Measurements from ENCODE around the gene APOL2. TPM values are rescaled to one million over a fixed set of nuclear protein-coding genes. Genes with fewer than 3 reads are reported as not detected.

Gene APOL2
- total RNA-seq, 1 experiment from 2014 or later = 11.3 TPM

- H3K79me2 ChIP-seq (ENCODE audit: low read length) = no peaks in the 10 kb centered on the region
- H3K9me2 ChIP-seq (replicated peaks; ENCODE audit: insufficient read depth, low read length) = no peaks in the 10 kb centered on the region
- H3K9me3 ChIP-seq (ENCODE audit: low read length) = no peaks in the 10 kb centered on the region
- no peak overlapping the region for H3K4me2 ChIP-seq (ENCODE audit: low read depth, low read length, poor library complexity, severe bottlenecking)
- H3K9ac ChIP-seq (ENCODE audit: low read length) = no peak overlapping the region
- H4K20me1 ChIP-seq (ENCODE audit: insufficient read depth, low read depth, low read length) = no peaks in the 10 kb centered on the region
- H3K27ac ChIP-seq (ENCODE audit: low read length) = no peak overlapping the region
- H3K36me3 ChIP-seq (ENCODE audit: insufficient read depth, low read length) = no peaks in the 10 kb centered on the region
- no peak overlapping the region for H3K4me3 ChIP-seq (ENCODE audit: low read length)
- H2AFZ ChIP-seq (ENCODE audit: low read length) = no peak overlapping the region
- no peaks in the 10 kb centered on the region for H3K4me1 ChIP-seq (ENCODE audit: low read length)
- H3K27me3 ChIP-seq (ENCODE audit: low read length) = no peaks in the 10 kb centered on the region
- DNase-seq = no peak
These were observed 13.1 kb downstream of the APOL2 start for GRCh38 chr22:36226189-36226588.

DNA sequence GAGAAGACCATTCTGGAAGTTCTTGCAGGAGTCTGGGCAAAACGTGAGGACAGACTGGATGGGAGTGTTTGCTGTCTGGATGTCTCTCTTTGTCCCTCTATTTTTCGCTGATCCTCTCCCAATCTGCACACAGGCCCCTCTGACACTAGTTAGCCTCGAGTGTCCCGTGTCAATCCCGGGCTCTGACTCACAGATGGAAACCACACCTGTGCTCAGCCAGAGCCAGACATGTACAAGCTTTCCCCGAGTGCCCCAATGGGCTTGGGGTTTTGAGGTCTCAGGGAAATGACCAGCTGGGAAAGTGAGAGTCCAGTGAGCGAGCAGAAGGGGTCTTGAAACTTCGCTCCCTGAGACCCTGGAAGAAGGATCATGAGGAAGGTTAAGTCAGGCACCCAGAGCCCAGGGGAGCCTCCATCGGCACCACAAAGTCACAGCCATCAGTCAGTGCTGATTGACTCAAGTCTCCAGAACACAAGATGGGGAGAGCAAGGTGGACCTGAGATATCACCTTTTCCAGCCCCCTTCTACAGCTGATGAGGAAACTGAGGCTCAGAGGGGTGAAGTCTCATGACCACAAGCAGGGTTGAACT, 13.9 kb downstream of the APOL2 start:
- H2AFZ ChIP-seq (ENCODE audit: low read length) = no peak overlapping the region
- H3K27ac ChIP-seq (ENCODE audit: low read length) = no peak overlapping the region
- no peak overlapping the region for H3K9ac ChIP-seq (ENCODE audit: low read length)
- H3K79me2 ChIP-seq (ENCODE audit: low read length) = no peaks in the 10 kb centered on the region
- no peak overlapping the region for H3K4me2 ChIP-seq (ENCODE audit: low read depth, low read length, poor library complexity, severe bottlenecking)
- H3K9me2 ChIP-seq (replicated peaks; ENCODE audit: insufficient read depth, low read length) = no peaks in the 10 kb centered on the region
- no peaks in the 10 kb centered on the region for H3K4me1 ChIP-seq (ENCODE audit: low read length)
- H4K20me1 ChIP-seq (ENCODE audit: insufficient read depth, low read depth, low read length) = no peaks in the 10 kb centered on the region
- no peak for DNase-seq
- H3K4me3 ChIP-seq (ENCODE audit: low read length) = no peak overlapping the region
- H3K36me3 ChIP-seq (ENCODE audit: insufficient read depth, low read length) = no peaks in the 10 kb centered on the region
- H3K9me3 ChIP-seq (ENCODE audit: low read length) = no peaks in the 10 kb centered on the region
- no peaks in the 10 kb centered on the region for H3K27me3 ChIP-seq (ENCODE audit: low read length)

GRCh38 chr22:36224245-36224644, 15.1 kb downstream of the APOL2 start:
- H3K27me3 ChIP-seq (ENCODE audit: low read length) = no peaks in the 10 kb centered on the region

DNA sequence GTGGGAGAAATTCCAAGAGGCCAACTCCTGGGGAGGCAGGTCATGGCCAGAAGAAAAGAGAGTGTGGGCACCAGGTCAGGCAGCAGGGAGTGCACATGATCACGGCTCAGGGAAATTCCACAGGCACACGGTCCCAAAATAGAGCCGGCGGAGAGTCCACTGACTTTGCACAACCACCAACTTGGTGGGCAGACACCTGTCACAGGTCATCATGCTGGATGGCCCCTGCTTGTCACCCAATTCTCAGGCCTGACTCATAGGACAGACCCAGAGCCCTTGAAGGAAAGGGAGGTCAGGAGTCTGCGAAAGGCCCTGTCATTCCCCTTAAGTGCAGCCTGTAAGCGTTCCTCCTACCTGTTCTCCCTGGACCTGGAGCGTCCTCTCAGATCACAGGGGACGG, 15.8 kb downstream of the APOL2 start:
- Histone ChIP-seq H3K4me1 (ENCODE audit: low read length) (peaks cover 5% of the 10 kb centered on the region), H3K27ac (ENCODE audit: low read length) (no peak overlapping the region), H3K36me3 (ENCODE audit: insufficient read depth, low read length) (no peaks in the 10 kb centered on the region), H3K27me3 (ENCODE audit: low read length) (no peaks in the 10 kb centered on the region), H4K20me1 (ENCODE audit: insufficient read depth, low read depth, low read length) (no peaks in the 10 kb centered on the region), H3K4me3 (ENCODE audit: low read length) (no peak overlapping the region), H3K9ac (ENCODE audit: low read length) (no peak overlapping the region), H3K4me2 (ENCODE audit: low read depth, low read length, poor library complexity, severe bottlenecking) (no peak overlapping the region), H2AFZ (ENCODE audit: low read length) (no peak overlapping the region), H3K9me2 (replicated peaks; ENCODE audit: insufficient read depth, low read length) (no peaks in the 10 kb centered on the region), H3K9me3 (ENCODE audit: low read length) (no peaks in the 10 kb centered on the region), H3K79me2 (ENCODE audit: low read length) (no peaks in the 10 kb centered on the region)
- no peak for DNase-seq

More at GRCh38 chr22:36224245-36224644, 15.1 kb downstream of the APOL2 start:
- H3K4me2 ChIP-seq (ENCODE audit: low read depth, low read length, poor library complexity, severe bottlenecking) = no peak overlapping the region
- H3K79me2 ChIP-seq (ENCODE audit: low read length) = no peaks in the 10 kb centered on the region
- H3K4me3 ChIP-seq (ENCODE audit: low read length) = no peak overlapping the region
- no peaks in the 10 kb centered on the region for H3K4me1 ChIP-seq (ENCODE audit: low read length)
- no peaks in the 10 kb centered on the region for H3K9me2 ChIP-seq (replicated peaks; ENCODE audit: insufficient read depth, low read length)
- H2AFZ ChIP-seq (ENCODE audit: low read length) = no peak overlapping the region
- H3K9ac ChIP-seq (ENCODE audit: low read length) = no peak overlapping the region
- no peaks in the 10 kb centered on the region for H3K36me3 ChIP-seq (ENCODE audit: insufficient read depth, low read length)
- no peak overlapping the region for H3K27ac ChIP-seq (ENCODE audit: low read length)
- no peaks in the 10 kb centered on the region for H4K20me1 ChIP-seq (ENCODE audit: insufficient read depth, low read depth, low read length)
- no peak for DNase-seq
- no peaks in the 10 kb centered on the region for H3K9me3 ChIP-seq (ENCODE audit: low read length)

- Histone ChIP-seq H3K4me3 (ENCODE audit: low read length) (no peak overlapping the region), H4K20me1 (ENCODE audit: insufficient read depth, low read depth, low read length) (no peaks in the 10 kb centered on the region), H3K9me2 (replicated peaks; ENCODE audit: insufficient read depth, low read length) (no peaks in the 10 kb centered on the region), H3K79me2 (ENCODE audit: low read length) (no peaks in the 10 kb centered on the region), H3K27ac (ENCODE audit: low read length) (no peak overlapping the region), H3K9ac (ENCODE audit: low read length) (no peak overlapping the region), H3K4me1 (ENCODE audit: low read length) (peaks cover 7% of the 10 kb centered on the region), H3K4me2 (ENCODE audit: low read depth, low read length, poor library complexity, severe bottlenecking) (no peak overlapping the region), H2AFZ (ENCODE audit: low read length) (no peak overlapping the region), H3K9me3 (ENCODE audit: low read length) (no peaks in the 10 kb centered on the region), H3K36me3 (ENCODE audit: insufficient read depth, low read length) (no peaks in the 10 kb centered on the region), H3K27me3 (ENCODE audit: low read length) (no peaks in the 10 kb centered on the region)
- no peak for DNase-seq
These were observed 16.4 kb downstream of the APOL2 start for GRCh38 chr22:36222887-36223450.

DNA sequence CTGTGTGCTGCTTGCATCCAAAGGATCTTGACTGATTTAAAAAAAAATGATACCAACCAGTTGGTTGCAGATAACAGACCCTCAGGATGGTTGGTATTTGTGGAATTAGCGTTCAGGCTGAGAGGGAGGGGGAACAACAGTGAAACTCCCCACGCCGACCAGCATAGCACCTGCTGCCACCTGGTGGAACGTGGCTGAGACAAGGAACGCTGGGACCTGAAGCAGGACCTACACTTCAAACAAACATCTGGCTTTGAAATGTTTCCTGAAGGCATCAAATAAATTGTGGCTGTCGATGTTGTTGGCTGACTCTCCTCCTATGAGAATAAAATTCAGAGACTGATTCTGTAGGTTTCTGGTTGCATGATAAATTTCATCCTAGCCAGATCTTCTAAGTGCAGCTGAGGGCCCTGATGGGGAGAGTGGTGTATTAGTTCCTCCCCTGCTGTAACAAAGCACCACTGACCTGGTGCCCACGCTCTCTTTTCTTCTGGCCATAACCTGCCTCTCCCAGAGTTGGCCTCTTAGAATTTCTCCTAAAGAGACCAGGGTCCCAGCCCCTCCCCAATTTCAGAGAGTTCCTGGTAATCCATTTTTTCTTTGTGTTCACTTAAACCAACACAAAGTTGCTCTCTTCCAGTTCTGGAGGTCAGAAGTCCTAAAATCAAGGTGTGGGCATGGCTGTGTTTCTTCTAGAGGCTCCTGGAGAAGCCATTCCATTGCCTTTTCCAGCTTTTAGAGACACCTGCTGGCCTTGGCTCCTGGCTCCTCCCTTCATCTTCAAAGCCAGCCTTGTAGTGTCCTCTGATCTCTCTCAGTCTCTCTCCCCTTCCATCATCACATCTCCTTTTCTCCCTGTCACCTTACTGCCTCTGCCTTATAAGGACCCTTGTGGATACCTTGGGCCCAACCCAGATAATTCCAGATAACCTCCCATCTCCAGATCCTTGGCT, 17.3 kb downstream of the APOL2 start:
- H3K27me3 ChIP-seq (ENCODE audit: low read length) = no peaks in the 10 kb centered on the region
- no peaks in the 10 kb centered on the region for H4K20me1 ChIP-seq (ENCODE audit: insufficient read depth, low read depth, low read length)
- H3K4me3 ChIP-seq (ENCODE audit: low read length) = no peak overlapping the region
- H3K4me1 ChIP-seq (ENCODE audit: low read length) = peaks cover 7% of the 10 kb centered on the region
- H3K9me2 ChIP-seq (replicated peaks; ENCODE audit: insufficient read depth, low read length) = no peaks in the 10 kb centered on the region
- no peaks in the 10 kb centered on the region for H3K79me2 ChIP-seq (ENCODE audit: low read length)
- H3K9ac ChIP-seq (ENCODE audit: low read length) = no peak overlapping the region
- no peaks in the 10 kb centered on the region for H3K9me3 ChIP-seq (ENCODE audit: low read length)
- no peak overlapping the region for H3K4me2 ChIP-seq (ENCODE audit: low read depth, low read length, poor library complexity, severe bottlenecking)
- H3K36me3 ChIP-seq (ENCODE audit: insufficient read depth, low read length) = no peaks in the 10 kb centered on the region
- H3K27ac ChIP-seq (ENCODE audit: low read length) = no peak overlapping the region
- H2AFZ ChIP-seq (ENCODE audit: low read length) = no peak overlapping the region
- peak; percentile 70 for DNase-seq

DNA sequence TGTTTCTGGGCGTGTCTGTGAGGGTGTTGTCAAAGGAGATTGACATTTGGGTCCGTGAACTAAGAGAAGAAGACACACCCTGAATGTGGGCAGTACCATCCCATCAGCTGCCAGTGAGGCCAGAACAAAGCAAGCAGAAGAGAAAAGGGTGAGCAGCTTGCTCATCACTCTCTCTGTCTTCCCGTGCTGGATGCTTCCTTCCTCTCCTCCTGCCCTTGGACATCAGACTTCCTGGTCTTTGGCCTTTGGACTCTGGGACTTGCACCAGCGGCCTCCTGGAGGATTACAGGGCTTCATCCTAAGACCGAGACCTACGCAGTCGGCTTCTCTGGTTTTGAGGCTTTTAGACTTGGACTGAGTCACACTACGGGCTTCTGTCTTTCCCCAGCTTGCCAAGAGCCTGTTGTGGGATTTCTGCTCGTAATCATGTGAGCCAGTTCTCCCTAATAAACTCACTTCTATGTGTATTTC, 18.8 kb downstream of the APOL2 start:
- Histone ChIP-seq H3K4me3 (ENCODE audit: low read length) (no peak overlapping the region), H2AFZ (ENCODE audit: low read length) (no peak overlapping the region), H3K79me2 (ENCODE audit: low read length) (no peaks in the 10 kb centered on the region), H3K9me2 (replicated peaks; ENCODE audit: insufficient read depth, low read length) (no peaks in the 10 kb centered on the region), H3K36me3 (ENCODE audit: insufficient read depth, low read length) (no peaks in the 10 kb centered on the region), H4K20me1 (ENCODE audit: insufficient read depth, low read depth, low read length) (no peaks in the 10 kb centered on the region), H3K9ac (ENCODE audit: low read length) (no peak overlapping the region), H3K4me1 (ENCODE audit: low read length) (peaks cover 7% of the 10 kb centered on the region), H3K27me3 (ENCODE audit: low read length) (no peaks in the 10 kb centered on the region), H3K9me3 (ENCODE audit: low read length) (no peaks in the 10 kb centered on the region), H3K4me2 (ENCODE audit: low read depth, low read length, poor library complexity, severe bottlenecking) (no peak overlapping the region), H3K27ac (ENCODE audit: low read length) (no peak overlapping the region)
- peak; percentile 49 for DNase-seq

- H3K9me3 ChIP-seq (ENCODE audit: low read length) = no peaks in the 10 kb centered on the region
- H4K20me1 ChIP-seq (ENCODE audit: insufficient read depth, low read depth, low read length) = no peaks in the 10 kb centered on the region
- H3K4me3 ChIP-seq (ENCODE audit: low read length) = no peak overlapping the region
- H3K79me2 ChIP-seq (ENCODE audit: low read length) = no peaks in the 10 kb centered on the region
- H3K27ac ChIP-seq (ENCODE audit: low read length) = no peak overlapping the region
- H3K9me2 ChIP-seq (replicated peaks; ENCODE audit: insufficient read depth, low read length) = no peaks in the 10 kb centered on the region
- peaks cover 7% of the 10 kb centered on the region for H3K4me1 ChIP-seq (ENCODE audit: low read length)
- DNase-seq = no peak
- H3K27me3 ChIP-seq (ENCODE audit: low read length) = no peaks in the 10 kb centered on the region
- no peak overlapping the region for H3K9ac ChIP-seq (ENCODE audit: low read length)
- H3K4me2 ChIP-seq (ENCODE audit: low read depth, low read length, poor library complexity, severe bottlenecking) = no peak overlapping the region
- H3K36me3 ChIP-seq (ENCODE audit: insufficient read depth, low read length) = no peaks in the 10 kb centered on the region
- H2AFZ ChIP-seq (ENCODE audit: low read length) = no peak overlapping the region
These were observed 20.6 kb downstream of the APOL2 start for GRCh38 chr22:36218648-36219193.

Data from Karpas-422 (cell line).